Fibroblast of skin of right biceps (primary cell): ENCODE data around the gene KLK13.
A peak's percentile ranks its signal among the peaks of the same experiment; 100 is the strongest.

Experiments
- DNase-seq: peaks from one replicate; pipeline ENCODE4 v3.0.0-alpha.2; 2013

KLK13 gene, protein sequence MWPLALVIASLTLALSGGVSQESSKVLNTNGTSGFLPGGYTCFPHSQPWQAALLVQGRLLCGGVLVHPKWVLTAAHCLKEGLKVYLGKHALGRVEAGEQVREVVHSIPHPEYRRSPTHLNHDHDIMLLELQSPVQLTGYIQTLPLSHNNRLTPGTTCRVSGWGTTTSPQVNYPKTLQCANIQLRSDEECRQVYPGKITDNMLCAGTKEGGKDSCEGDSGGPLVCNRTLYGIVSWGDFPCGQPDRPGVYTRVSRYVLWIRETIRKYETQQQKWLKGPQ

DNA sequence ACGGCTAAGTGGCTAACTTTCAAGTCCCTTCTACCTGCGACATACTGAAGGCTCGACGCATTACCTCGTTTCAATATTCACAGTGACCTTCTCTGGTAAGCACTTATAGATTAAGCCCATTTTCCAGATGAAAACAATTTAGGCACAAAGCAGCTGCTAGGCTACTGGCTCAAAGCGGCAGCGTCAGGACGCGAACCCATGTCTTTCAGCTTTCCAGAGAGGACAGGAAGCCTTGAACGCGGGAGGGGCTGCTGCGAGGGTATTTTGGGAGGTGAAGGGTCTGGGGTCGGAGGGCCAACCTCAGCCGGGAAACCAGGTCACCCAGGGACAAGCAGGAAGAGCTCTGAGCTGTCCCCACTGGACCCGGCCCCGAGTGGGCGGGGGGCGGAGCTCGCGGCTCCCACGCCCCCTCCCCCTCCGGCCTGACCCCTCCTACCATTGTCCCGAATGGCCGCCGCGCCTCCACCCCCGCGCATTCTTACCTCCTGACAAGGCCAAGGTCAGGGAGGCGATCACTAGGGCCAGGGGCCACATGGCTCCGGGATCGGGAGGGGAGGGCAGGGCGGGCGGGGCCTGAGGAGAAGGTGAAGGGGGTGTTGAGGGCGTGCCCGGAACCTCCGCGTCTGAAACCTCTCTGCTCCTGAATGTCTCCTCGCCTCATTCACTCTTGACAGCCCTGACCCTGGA is at the start of gene KLK13:
KLK13 (minus strand) TSS at position 559 of the 687 bp plus-strand sequence; CDS start at position 534, 25 bp downstream.
- no peak for DNase-seq

DNA sequence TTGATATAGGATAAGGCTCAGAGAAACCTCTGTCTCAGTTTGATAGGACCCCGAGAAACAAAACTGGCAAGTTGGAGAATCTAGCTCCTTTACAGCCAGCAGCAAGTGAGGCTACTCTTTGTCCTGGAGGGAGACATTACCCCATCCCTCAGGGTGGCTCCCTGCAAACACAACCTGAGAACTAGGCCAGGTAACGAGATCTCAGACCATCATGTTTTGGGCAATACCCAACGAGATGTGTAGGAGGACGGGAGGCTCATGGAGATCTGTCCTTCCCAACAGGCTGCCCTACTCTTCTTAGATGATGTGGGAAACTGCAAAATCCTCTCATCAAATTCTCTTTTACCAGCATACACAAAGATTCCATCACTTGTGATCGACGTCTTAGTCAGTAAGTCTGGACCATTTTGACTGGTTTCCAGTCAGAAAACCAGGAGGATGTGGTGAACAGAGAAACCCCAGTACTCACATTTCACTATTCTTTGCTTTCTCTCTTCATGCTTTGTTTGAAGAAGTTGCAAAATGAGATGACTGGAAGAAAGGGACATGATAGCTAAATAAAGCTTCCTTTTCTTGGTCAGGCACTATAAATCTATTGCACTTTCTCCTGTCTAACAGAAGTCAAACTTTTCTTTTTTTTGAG is 49.3 kb upstream of the KLK13 start:
- no peak for DNase-seq

DNA sequence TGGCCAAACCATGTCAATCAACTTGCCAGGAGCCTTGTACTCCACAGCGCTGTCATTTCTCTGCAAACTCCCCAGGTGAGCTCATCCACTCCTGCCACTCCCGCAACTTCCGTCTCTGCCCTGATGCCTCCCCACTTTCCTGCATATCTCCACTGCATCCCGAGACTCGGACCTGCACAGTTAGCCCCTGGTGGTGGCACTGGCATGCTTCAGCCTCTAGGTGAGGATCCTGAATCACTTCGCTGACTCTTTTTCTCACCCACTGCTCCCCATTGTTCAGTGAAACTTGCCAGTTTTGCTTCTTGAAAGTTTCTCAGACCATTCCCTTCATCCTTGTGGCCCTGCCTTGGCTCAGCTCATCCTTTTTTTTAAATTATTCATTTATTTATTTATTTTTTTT is 46.7 kb upstream of the KLK13 start:
- DNase-seq: no peak

DNA sequence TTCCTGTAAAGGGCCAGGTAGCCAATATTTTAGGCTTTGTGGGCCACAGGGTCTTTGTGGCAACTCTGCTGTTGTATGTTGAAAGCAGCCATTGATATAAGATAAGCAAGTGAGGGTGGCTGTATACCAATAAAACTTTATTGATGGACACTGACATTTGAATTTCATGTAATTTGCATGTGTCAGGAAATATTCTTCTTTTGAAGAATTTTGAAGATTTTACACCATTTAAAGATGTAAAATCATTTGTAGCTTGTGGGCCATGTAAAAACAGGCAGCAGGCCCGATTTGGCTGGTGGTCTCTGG is 45.7 kb upstream of the KLK13 start:
- no peak for DNase-seq

DNA sequence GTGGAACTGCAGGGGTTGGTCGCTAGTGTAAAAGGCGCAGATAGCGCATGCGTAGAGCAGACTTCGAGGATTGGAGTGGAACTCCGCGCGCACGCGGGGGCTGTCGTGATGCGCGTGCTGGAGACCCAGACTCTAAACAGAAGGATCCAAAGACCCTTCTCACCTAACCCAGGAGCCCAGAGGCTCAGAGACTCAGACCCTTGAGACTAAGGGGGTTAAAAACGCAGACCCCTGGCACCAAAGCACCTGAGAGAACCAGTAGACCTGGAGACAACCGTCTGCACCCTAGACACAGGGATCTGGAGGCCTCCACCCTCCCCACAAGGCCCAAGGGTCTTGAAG is 43.9 kb upstream of the KLK13 start:
- DNase-seq: no peak

DNA sequence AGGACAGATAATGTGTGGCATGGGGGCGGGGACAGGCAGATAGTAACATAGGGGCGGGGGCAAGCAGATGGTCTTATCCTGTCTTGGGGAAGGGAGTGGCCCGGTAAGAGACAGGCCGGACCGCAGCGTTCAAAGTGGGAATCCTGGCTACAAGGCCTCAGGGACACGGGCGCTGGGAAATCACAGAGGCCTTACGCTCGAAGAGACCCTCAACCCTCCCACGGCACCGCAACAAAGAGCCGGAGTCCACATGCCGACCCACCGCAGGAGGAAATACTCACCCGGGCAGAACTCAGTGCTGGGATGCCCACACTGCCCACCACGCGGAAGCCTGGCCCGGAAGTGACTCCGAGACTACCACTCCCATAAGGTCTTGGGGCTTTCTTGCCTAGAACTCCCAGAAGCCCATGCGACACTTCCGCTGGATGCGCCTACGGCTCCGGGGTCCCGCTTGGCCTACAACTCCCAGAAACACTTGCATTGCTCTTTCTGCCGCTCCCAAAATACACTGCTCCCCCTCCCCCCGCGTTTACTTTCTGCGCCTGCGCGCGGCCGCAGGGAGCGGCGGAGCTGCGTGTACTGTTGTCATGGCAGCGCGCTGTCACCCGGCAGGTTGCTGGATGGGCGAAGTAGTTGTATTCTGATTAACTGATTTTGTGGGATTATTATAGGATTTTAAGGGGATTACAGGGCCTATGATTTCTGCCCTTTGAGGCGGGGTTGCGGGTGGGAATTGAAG is 43.3 kb upstream of the KLK13 start, which contains the start of gene CTU1:
CTU1 (minus strand) TSS at position 344 of the 739 bp plus-strand sequence. CDS start 3,840 bp downstream, outside the sequence.
- DNase-seq: peak; percentile 99

DNA sequence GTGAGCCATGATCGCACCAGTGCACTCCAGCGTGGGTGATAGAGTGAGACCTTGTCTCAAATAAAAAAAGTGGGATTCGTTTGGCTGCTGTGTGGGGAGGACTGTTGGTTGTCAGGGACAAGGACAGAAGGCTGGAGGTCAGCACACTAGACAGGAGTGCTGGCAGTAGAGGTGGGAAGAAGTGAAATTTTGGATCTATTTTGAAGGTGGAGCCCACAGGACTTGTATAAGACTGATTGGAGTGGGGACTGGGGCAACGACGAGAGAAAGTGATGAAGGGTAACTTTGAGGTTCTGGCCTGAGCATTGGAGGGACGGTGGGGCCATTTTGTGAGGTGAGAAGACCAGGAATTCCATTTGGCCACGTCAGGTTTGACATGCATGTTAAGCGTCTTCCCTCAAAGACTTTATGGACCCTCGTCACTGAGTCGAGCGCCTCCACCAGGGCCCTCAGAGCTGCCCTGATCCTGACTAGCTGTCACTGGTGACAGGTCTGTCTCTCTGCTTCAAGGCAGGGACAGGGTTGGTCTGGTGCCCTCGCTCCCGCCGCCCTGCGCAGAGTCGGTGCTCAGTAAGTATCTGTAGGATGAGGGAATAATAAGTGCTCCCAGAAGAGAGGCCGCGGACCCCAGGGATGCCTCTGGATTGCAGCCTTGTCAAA is 42.6 kb upstream of the KLK13 start:
- DNase-seq: peak; percentile 55

DNA sequence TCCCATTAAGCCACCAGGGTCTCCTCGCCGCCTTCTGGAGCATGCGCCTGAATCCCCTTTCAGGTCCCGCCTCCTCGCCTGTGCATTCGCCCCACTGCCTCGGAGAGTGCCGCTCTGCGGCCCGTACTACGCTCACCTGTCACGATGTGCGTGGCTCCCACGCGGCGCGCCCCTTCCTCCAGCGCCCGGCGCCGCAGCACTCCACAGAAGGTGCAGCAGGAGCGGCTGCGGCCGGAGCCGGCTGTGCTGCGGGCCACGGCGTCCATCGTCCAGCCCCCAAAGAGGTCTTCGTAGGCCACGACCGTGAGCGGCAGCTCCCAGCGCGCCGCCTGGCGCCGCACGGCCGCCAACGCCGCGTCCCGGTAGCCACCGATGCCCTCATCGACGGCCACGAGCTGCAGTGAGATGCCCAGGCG is 39.0 kb upstream of the KLK13 start:
- no peak for DNase-seq

DNA sequence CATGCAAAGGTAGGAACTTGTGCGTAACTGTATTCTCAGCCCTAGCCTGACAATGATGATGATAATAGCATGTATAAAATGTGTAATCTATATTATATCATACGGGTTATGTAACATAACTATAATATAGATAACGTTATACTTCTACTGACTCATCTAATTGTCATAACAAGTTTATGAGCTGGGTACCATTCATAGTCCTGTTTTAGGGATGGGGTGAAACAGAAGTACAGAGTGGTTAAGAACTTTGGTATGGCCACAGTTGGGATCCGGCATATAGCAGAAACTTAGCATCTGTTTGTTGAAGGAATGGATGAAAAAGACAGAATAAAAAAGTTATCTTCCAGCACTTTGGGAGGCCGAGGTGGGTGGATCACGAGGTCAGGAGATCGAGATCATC is 38.1 kb upstream of the KLK13 start:
- no peak for DNase-seq

DNA sequence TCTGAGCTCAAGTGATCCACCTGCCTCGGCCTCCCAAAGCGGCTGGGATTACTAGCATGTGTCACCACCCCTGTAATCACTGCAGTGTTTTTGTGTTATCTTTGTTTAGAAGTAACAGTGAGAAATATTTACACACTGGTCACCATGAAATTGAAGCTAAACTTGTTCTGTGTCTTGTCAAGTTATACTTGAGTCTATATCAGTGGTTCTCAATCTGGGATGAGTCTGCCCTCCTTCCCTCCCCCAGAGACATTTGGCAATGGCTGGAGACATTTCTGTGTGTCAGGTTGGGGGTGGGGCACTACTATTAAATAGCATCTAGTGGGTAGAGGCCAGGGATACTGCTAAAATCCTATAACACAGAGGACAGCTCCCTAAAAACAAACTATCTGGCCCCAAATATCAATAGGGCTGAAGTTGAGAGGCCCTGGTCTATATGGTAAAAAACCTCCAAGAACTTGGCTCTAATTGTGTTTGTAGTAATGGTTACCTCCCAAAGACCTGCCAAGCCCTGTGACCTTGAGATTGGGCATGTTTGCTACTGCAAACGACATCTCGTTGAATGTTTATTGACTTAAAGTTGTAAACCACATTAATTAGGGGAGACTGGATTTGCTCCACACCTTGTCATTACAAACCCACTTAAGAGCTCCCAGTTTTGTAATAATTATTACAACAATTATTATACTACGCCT is 36.4 kb upstream of the KLK13 start:
- no peak for DNase-seq

DNA sequence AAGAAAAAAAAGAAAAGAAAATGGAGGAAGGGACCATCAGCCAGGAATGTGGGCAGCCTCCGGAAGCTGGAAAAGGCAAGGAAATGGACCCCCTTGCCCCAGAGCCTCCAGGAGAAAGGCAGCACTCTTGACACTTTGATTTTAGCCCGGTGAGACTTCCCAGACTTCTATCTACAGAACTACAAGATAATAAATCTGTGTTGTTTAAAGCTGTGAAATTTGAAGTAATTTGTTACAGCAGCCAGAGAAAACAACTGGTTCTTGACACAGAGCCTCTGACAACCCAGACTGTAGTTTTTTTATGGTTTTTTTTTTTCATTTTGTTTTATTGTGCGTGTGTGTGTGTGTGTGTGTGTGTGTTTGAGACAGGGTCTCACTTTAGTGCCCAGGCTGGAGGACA is 35.7 kb upstream of the KLK13 start:
- DNase-seq: no peak

DNA sequence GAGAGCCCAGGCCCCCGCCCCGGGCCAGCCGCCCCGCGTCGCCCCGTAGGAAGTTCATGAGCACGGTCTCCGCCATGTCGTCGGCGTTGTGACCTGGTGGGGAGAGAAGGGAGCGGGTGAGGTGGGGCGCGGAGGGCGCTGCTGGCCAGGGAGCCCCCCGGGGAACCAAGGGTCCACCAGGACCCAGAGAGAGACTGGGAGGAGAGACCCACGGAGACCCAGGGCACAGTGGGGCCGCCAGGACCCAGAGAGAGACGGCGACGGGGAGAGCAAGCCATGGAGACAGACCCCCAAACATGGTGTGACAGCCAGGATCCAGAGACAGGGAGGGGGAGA is 34.1 kb upstream of the KLK13 start:
- no peak for DNase-seq

DNA sequence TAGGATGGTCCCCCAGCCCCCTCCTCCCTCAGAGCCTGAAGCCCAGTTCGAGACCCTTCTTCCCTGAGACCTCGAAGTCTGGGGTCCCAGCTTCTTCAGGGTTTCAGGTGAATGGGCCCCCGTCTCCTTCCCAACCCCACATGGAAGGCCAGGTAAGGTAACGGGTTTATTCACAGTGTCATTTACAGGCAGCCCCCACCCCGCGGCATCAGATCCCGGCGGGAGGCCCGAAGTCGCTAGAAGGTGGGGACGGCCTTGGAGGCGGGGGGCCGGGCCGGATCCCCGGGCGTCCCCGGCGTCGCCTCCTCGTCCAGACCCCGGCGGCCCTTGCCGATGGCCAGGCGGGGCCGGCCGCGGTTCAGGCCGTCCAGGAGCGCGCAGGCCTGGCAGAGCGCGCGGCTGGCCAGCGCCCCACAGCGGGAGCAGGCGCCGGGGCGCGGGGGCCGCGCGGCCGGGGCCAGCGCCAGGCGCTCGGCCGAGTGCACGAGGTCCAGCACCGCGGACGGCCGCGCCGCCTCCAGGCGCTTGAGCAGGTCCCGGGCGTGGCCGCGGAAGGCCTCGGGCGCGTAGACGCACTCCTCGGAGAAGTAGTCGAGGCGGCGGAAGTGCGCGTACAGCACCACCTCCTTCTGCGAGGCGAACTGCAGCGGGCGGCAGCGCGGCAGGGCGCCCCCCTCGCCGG is 33.6 kb upstream of the KLK13 start:
- DNase-seq: peak; percentile 47

DNA sequence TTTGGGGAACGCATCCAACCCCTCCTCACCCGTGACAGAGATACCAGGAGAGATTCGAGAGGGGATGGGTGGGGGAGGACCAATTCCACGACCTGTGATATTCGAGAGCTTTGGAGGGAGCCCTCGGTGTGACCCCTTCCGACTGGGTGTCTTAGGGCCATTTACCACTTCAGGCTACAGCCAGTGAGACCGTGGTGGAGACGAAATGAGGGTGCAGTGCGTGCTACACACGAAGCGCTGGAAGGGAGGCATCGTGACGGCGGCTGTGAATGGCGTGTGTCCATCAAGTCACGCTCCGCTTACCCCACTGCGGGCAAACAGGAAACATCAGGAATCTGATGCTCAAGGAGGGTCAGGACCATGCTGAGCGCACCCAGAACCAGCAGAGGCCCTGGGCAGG is 32.9 kb upstream of the KLK13 start:
- no peak for DNase-seq

DNA sequence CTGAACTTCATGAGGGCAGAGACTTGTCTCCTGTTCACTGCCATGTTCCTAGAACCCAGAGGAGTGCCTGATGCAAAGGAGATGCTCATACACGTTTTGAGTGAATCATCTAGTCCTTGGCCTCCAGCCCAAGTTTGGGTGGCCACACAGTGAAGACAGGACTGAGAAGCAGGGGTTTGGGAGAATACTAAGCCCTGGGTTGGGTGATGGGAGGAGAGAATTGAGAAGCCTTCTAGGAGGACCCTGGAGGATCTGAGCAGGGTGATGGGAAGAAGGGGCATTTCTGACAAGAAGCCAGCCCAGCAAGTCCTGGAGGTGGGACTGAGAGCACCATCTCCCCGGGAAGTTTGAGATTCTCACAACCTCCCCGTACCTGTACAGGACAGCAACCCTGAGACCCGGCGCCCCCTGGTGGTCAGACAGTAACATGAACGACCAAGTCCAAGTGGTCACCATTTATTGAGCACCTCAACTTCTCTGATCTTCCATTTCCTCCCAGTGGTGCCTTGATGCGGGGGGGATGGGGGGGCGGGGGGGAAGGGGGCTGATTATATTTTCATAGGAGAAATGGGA is 32.4 kb upstream of the KLK13 start:
- peak; percentile 77 for DNase-seq

DNA sequence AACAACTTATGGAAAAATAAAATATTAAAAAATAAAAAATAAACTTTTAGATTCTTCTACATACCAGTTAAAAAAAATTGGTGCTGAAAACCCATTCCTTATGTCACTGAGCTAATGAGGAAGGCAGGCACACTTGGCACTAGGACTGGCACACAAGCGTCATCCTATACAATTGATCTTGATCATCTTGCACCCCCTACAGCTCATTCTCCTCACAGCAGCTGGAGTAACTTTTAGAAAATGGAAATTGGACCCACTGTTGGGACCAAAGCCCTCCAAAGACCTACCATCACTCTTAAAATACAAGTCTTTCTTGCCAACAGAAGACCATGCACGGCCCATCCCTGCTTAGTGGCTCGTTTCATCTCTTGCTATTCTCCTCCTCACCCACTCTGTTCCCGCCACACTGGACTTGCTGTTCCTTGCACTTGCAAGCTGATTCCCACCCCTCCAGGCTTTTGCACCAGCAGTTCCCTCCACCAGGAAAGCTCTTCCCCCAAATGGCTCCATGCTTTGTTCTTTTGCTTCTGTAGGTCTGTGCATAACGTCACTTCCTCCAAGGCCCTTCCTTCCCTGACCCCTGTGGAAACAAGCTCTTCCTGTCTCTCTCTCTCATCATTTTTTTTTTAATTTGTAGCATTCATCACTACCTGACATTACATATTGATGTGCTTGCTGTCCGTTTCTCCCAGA is 31.7 kb upstream of the KLK13 start:
- DNase-seq: no peak

DNA sequence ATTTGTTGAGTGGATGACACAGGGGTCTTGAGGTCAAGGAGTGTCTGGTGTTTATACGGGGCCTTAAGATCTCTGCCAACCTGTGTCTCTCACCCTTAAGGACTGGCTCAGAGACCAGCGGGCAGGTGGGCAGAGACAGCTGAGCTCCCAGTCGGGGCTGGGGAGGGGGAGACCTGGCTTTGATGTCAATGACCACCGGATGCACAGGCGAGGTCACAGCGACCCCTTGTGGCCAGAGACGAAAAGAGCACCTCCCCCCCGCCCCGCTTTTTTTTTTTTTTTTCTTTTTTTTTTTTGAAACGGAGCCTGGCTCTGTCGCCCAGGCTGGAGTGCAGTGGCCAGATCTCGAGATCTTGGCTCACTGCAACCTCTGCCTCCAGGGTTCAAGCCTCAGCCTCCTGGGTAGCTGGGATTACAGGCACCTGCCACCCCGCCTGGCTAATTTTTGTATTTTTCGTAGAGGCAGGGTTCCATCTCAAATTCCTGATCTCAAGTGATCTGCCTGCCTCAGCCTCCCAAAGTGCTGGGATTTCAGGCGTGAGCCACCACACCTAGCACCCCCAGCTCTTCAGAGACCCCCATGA is 29.9 kb upstream of the KLK13 start:
- no peak for DNase-seq

DNA sequence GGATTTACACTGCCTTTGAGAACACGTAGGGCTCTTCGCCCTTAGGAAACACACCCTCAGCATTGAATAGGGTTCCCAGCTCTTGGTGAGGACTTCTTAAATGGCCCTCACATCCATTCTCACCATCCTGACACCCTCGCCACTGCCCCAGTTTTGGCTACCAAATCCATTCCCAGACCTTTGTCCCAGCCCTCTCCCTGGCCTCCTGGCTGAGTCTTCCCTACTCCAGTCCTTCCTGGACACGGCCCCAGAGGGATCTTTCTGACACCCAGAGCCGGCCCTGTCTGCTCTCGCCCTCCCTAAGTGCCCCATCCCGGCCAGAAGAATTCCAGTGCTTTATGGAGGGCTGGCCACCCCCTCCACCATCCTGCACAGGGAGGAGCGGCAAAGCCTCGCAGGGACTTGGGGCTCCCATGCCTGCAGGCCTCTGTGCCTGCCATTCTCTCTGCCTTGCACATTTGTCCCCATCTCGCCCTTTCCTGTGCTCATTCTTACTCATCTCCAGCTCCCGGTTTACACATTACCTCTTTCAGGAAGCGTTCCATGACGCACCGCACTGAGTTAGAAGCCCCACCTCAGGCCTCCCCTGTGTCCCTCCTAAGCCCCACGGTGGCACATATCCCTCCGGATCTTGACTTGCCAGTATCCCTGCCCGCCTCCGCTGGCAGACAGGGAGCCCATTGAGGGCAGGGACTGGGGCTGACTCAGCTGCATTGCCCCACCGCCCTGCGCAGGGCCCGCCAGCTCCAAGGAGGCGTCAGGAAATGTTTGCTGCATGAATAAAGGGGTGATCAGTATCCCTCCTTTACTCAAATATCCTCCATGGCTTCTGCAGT is 28.8 kb upstream of the KLK13 start:
- DNase-seq: no peak

DNA sequence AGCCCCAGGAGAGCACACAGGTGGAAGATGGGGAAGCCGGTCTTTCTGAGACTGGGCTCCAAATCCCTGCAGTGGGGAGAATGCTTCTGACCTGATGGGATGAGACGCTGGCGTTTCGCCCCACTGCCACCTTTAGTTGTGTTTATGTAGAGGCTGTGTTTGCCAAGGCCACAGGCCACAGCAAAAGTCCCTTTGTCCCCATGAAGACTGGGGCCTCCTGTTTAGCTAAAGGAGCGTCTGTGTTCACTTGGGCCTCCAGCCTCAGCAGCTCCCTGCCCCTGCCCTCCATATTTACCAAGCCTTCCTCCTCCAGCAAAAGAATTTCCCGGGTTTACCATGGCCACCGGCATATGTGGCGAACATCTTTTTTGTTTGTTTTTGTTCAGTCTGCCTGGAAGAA is 28.2 kb upstream of the KLK13 start:
- DNase-seq: no peak
